HepG2 (cell line): Measurements from ENCODE around the gene ODC1. TPM values are rescaled to one million over a fixed set of nuclear protein-coding genes. Genes with fewer than 3 reads are reported as not detected.
A peak's percentile ranks its signal among the peaks of the same experiment; 100 is the strongest.

Experiments
- ADNP ChIP-seq: sonication (generic); formaldehyde crosslinking; IDR thresholded peaks from 2 replicates; pipeline ENCODE4 v1.4.0; 2020; ENCODE audit warnings: missing genetic modification reagents
- ARNTL ChIP-seq: sonication (generic); formaldehyde crosslinking; IDR thresholded peaks from 2 replicates; pipeline ENCODE4 v1.4.0; 2020; ENCODE audit warnings: mild to moderate bottlenecking, missing genetic modification reagents
- GABPB1 ChIP-seq: IDR thresholded peaks from 2 replicates; pipeline ENCODE4 v1.6.1; 2016; ENCODE audit warnings: mild to moderate bottlenecking, missing genetic modification reagents, moderate library complexity, missing compliant biosample characterization
- GATAD1 ChIP-seq: IDR thresholded peaks from 2 replicates; pipeline ENCODE4 v1.6.1; 2016; ENCODE audit warnings: missing genetic modification reagents, missing compliant biosample characterization
- KAT8 ChIP-seq: IDR thresholded peaks from 2 replicates; pipeline ENCODE4 v1.6.1; 2016; ENCODE audit warnings: missing genetic modification reagents, missing compliant biosample characterization
- KLF12 ChIP-seq: sonication (generic); formaldehyde crosslinking; IDR thresholded peaks from 2 replicates; pipeline ENCODE4 v1.4.0; 2020; ENCODE audit warnings: missing genetic modification reagents, borderline replicate concordance
- MTA1 ChIP-seq: sonication (generic); formaldehyde crosslinking; IDR thresholded peaks from 2 replicates; pipeline ENCODE4 v1.4.0; 2020; ENCODE audit warnings: missing genetic modification reagents, mild to moderate bottlenecking, borderline replicate concordance
- NFE2L1 ChIP-seq: sonication (generic); formaldehyde crosslinking; IDR thresholded peaks from 2 replicates; pipeline ENCODE4 v1.4.0; 2020; ENCODE audit warnings: missing genetic modification reagents, mild to moderate bottlenecking, borderline replicate concordance
- PAXIP1 ChIP-seq: sonication (generic); formaldehyde crosslinking; conservative IDR thresholded peaks from 2 replicates; pipeline ENCODE4 v1.4.0; 2020; ENCODE audit warnings: mild to moderate bottlenecking, missing genetic modification reagents, moderate library complexity
- RFXANK ChIP-seq: IDR thresholded peaks from 2 replicates; pipeline ENCODE4 v1.6.1; 2016
- SMC3 ChIP-seq: IDR thresholded peaks from 2 replicates; pipeline ENCODE4 v1.6.1; 2011; ENCODE audit warnings: low read length, improper control_type of control experiment
- ZC3H4 ChIP-seq: sonication (generic); formaldehyde crosslinking; IDR thresholded peaks from 2 replicates; pipeline ENCODE4 v1.4.0; 2020; ENCODE audit warnings: missing genetic modification reagents, borderline replicate concordance
- ZFP36L2 ChIP-seq: sonication (generic); formaldehyde crosslinking; IDR thresholded peaks from 2 replicates; pipeline ENCODE4 v1.4.0; 2020; ENCODE audit warnings: missing genetic modification reagents
- ZKSCAN8 ChIP-seq: IDR thresholded peaks from 2 replicates; pipeline ENCODE4 v1.6.1; 2016; ENCODE audit warnings: borderline replicate concordance, missing genetic modification reagents, missing compliant biosample characterization
- ZNF598 ChIP-seq: sonication (generic); formaldehyde crosslinking; IDR thresholded peaks from 2 replicates; pipeline ENCODE4 v1.5.1; 2020; ENCODE audit warnings: mild to moderate bottlenecking, missing genetic modification reagents, borderline replicate concordance
- ZNF629 ChIP-seq: sonication (generic); formaldehyde crosslinking; conservative IDR thresholded peaks from 2 replicates; pipeline ENCODE4 v1.5.0; 2020; ENCODE audit warnings: missing genetic modification reagents
- ZNF672 ChIP-seq: sonication (generic); formaldehyde crosslinking; IDR thresholded peaks from 2 replicates; pipeline ENCODE4 v1.8.1; 2022; ENCODE audit warnings: missing genetic modification reagents
- ZNF772 ChIP-seq: sonication (generic); formaldehyde crosslinking; IDR thresholded peaks from 2 replicates; pipeline ENCODE4 v1.5.0; 2020; ENCODE audit warnings: mild to moderate bottlenecking, missing genetic modification reagents
- polyA plus RNA-seq, 8 experiments: library from polyadenylated mRNA; depleted of rRNA in 3 of 8; stranded (reverse) in 7 of 8; unstranded in 1 of 8; fragments of >200 nt; fragmentation: Illumina TruSeq in 4 of 8; extraction: Trizol in 4 of 8; gene quantifications; 2 replicates each; pipeline versions ENCODE4 v1.2.1 to v1.2.3, GENCODE V29; 2011 to 2016; ENCODE audit warnings: low read depth in 4 of 8, missing spikeins in 1 of 8, mixed read lengths in 1 of 8; ENCODE audit not compliant: insufficient read depth in 1 of 8
- total RNA-seq, 5 experiments: library from RNA; depleted of rRNA; stranded (reverse); fragments of >200 nt; fragmentation: Illumina TruSeq; extraction: Trizol; gene quantifications; 2 replicates each; pipeline ENCODE4 v1.2.3, GENCODE V29; 2016; ENCODE audit warnings: low read depth in 1 of 5
- TF ChIP-seq, protein P1 (sequence below): IDR thresholded peaks from 2 replicates; pipeline ENCODE4 v1.6.1; 2016; ENCODE audit warnings: missing compliant biosample characterization, missing genetic modification reagents, borderline replicate concordance
- TF ChIP-seq, protein P2 (sequence below): sonication (generic); formaldehyde crosslinking; IDR thresholded peaks from 2 replicates; pipeline ENCODE4 v1.8.0; 2022; ENCODE audit warnings: mild to moderate bottlenecking, missing genetic modification reagents, moderate library complexity
- TF ChIP-seq, protein P3 (sequence below): fragments of 450-650 bp; IDR thresholded peaks from 2 replicates; pipeline ENCODE4 v1.6.1; 2017; ENCODE audit warnings: mild to moderate bottlenecking
- TF ChIP-seq, protein P4 (sequence below): sonication (generic); formaldehyde crosslinking; IDR thresholded peaks from 2 replicates; pipeline ENCODE4 v1.4.0; 2020; ENCODE audit warnings: mild to moderate bottlenecking, missing genetic modification reagents

Gene ODC1
- total and polyA plus RNA-seq, 2 of the 13 experiments (the other 11 are each of a cell fraction or from before 2014, with no cell fraction given) = 142 to 371 TPM

- no peak for TF ChIP-seq NFE2L1 (CRISPR knock-in tag)
- TF ChIP-seq ZFP36L2 = no peak
- no peak for TF ChIP-seq ZKSCAN8
- TF ChIP-seq ZNF772 (CRISPR knock-in tag) = no peak
- TF ChIP-seq, protein P1, sequence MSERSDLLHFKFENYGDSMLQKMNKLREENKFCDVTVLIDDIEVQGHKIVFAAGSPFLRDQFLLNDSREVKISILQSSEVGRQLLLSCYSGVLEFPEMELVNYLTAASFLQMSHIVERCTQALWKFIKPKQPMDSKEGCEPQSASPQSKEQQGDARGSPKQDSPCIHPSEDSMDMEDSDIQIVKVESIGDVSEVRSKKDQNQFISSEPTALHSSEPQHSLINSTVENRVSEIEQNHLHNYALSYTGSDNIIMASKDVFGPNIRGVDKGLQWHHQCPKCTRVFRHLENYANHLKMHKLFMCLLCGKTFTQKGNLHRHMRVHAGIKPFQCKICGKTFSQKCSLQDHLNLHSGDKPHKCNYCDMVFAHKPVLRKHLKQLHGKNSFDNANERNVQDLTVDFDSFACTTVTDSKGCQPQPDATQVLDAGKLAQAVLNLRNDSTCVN (CRISPR knock-in tag) = no peak
- TF ChIP-seq ZNF672 (CRISPR knock-in tag) = no peak
- no peak for TF ChIP-seq ZNF598
- TF ChIP-seq PAXIP1 (CRISPR knock-in tag) = 0 out of 2 replicates have a peak, but pooled peaks have one; percentile 37
- no peak for TF ChIP-seq ZNF629 (CRISPR knock-in tag)
- TF ChIP-seq MTA1 (CRISPR knock-in tag) = no peak
- peak; percentile 48 for TF ChIP-seq GABPB1 (CRISPR knock-in tag)
- no peak for TF ChIP-seq RFXANK (CRISPR knock-in tag)
- TF ChIP-seq SMC3 = no peak
- TF ChIP-seq KAT8 (CRISPR knock-in tag) = peak; percentile 58
- no peak for TF ChIP-seq ADNP
- TF ChIP-seq, protein P2, sequence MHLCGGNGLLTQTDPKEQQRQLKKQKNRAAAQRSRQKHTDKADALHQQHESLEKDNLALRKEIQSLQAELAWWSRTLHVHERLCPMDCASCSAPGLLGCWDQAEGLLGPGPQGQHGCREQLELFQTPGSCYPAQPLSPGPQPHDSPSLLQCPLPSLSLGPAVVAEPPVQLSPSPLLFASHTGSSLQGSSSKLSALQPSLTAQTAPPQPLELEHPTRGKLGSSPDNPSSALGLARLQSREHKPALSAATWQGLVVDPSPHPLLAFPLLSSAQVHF (CRISPR knock-in tag) = no peak
- TF ChIP-seq GATAD1 (CRISPR knock-in tag) = peak; percentile 37; the same call in 1 of the 2 replicates
- TF ChIP-seq, protein P3, sequence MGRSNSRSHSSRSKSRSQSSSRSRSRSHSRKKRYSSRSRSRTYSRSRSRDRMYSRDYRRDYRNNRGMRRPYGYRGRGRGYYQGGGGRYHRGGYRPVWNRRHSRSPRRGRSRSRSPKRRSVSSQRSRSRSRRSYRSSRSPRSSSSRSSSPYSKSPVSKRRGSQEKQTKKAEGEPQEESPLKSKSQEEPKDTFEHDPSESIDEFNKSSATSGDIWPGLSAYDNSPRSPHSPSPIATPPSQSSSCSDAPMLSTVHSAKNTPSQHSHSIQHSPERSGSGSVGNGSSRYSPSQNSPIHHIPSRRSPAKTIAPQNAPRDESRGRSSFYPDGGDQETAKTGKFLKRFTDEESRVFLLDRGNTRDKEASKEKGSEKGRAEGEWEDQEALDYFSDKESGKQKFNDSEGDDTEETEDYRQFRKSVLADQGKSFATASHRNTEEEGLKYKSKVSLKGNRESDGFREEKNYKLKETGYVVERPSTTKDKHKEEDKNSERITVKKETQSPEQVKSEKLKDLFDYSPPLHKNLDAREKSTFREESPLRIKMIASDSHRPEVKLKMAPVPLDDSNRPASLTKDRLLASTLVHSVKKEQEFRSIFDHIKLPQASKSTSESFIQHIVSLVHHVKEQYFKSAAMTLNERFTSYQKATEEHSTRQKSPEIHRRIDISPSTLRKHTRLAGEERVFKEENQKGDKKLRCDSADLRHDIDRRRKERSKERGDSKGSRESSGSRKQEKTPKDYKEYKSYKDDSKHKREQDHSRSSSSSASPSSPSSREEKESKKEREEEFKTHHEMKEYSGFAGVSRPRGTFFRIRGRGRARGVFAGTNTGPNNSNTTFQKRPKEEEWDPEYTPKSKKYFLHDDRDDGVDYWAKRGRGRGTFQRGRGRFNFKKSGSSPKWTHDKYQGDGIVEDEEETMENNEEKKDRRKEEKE = no peak
- TF ChIP-seq KLF12 (CRISPR knock-in tag) = no peak
- TF ChIP-seq ARNTL (CRISPR knock-in tag) = no peak
- TF ChIP-seq ZC3H4 = no peak
- TF ChIP-seq, protein P4, sequence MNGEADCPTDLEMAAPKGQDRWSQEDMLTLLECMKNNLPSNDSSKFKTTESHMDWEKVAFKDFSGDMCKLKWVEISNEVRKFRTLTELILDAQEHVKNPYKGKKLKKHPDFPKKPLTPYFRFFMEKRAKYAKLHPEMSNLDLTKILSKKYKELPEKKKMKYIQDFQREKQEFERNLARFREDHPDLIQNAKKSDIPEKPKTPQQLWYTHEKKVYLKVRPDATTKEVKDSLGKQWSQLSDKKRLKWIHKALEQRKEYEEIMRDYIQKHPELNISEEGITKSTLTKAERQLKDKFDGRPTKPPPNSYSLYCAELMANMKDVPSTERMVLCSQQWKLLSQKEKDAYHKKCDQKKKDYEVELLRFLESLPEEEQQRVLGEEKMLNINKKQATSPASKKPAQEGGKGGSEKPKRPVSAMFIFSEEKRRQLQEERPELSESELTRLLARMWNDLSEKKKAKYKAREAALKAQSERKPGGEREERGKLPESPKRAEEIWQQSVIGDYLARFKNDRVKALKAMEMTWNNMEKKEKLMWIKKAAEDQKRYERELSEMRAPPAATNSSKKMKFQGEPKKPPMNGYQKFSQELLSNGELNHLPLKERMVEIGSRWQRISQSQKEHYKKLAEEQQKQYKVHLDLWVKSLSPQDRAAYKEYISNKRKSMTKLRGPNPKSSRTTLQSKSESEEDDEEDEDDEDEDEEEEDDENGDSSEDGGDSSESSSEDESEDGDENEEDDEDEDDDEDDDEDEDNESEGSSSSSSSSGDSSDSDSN (CRISPR knock-in tag) = no peak; the same call in 1 of the 2 replicates
These were observed 4.2 kb upstream of the ODC1 start (continued) for GRCh38 chr2:10452312-10452711.
